SK-N-SH (cell line): Measurements from ENCODE around the gene SHROOM4. TPM values are rescaled to one million over a fixed set of nuclear protein-coding genes. Genes with fewer than 3 reads are reported as not detected.

Experiments used
- CTCF ChIA-PET: fragments of 300-600, 350-600 bp; formaldehyde crosslinking; extraction: SDS; loops from one replicate; lab custom pipeline; 2021; lab: Yijun Ruan, JAX
- POLR2A ChIA-PET: fragments of 350-600 bp; sonication (Branson Sonifier 250); formaldehyde crosslinking; extraction: SDS; loops from one replicate; lab custom pipeline; 2020; ENCODE audit warnings: antibody characterized with exemption, inconsistent platforms; lab: Yijun Ruan, JAX
- DNase-seq: peaks from one replicate; pipeline ENCODE4 v3.0.0; 2012
- H2AFZ ChIP-seq: fragments of 200-600 bp; sonication (generic); 2 replicates; pipeline ENCODE4 v1.8.1; 2016; ENCODE audit warnings: antibody characterized with exemption, mild to moderate bottlenecking, low read depth
- H3F3A ChIP-seq: fragments of 200-600 bp; sonication (generic); replicated peaks from 2 replicates; pipeline ENCODE3; 2016; ENCODE audit warnings: antibody characterized with exemption, mild to moderate bottlenecking; ENCODE audit not compliant: insufficient read depth
- H3K27ac ChIP-seq, 2 experiments: fragments of 200-500 bp in 1 of 2; fragments of 200-600 bp in 1 of 2; sonication (Bioruptor generic) in 1 of 2; sonication (generic), shearing (Covaris generic) in 1 of 2; 2 replicates each; pipeline versions ENCODE4 v1.5.1 to v1.6.1; 2014 to 2016; ENCODE audit warnings: low read depth in 2 of 2, inconsistent platforms in 1 of 2, low read length in 1 of 2, mild to moderate bottlenecking in 1 of 2, mixed read lengths in 1 of 2
- H3K27me3 ChIP-seq: fragments of 200-600 bp; sonication (generic), shearing (Covaris generic); 2 replicates; pipeline ENCODE4 v1.6.1; 2016; ENCODE audit warnings: mixed run types; ENCODE audit not compliant: insufficient read depth
- H3K36me3 ChIP-seq, 2 experiments: fragments of 200-500 bp in 1 of 2; fragments of 200-600 bp in 1 of 2; sonication (Bioruptor generic) in 1 of 2; sonication (generic) in 1 of 2; replicated peaks in 1 of 2; 2 replicates each; pipeline versions ENCODE3 to v1.5.1; 2014 to 2016; ENCODE audit warnings: low read length in 1 of 2, mild to moderate bottlenecking in 1 of 2; ENCODE audit not compliant: insufficient read depth in 2 of 2, control insufficient read depth in 1 of 2
- H3K4me1 ChIP-seq, 2 experiments: fragments of 200-500 bp in 1 of 2; fragments of 200-600 bp in 1 of 2; sonication (Bioruptor generic) in 1 of 2; sonication (generic), shearing (Covaris generic) in 1 of 2; 2 replicates each; pipeline versions ENCODE4 v1.5.1 to v1.6.1; 2014 to 2016; ENCODE audit warnings: low read depth in 1 of 2, low read length in 1 of 2, mixed run types in 1 of 2; ENCODE audit not compliant: insufficient read depth in 2 of 2, control insufficient read depth in 1 of 2
- H3K4me2 ChIP-seq: fragments of 200-600 bp; sonication (generic), shearing (Covaris generic); 2 replicates; pipeline ENCODE4 v1.6.1; 2017; ENCODE audit warnings: mixed run types
- H3K4me3 ChIP-seq, 2 experiments: fragments of 200-500 bp in 1 of 2; fragments of 200-600 bp in 1 of 2; sonication (Bioruptor generic) in 1 of 2; sonication (generic), shearing (Covaris generic) in 1 of 2; 2 replicates each; pipeline versions ENCODE4 v1.5.1 to v1.8.1; 2014 to 2016; ENCODE audit warnings: low read depth in 2 of 2, inconsistent platforms in 1 of 2, low read length in 1 of 2, mild to moderate bottlenecking in 1 of 2, mixed read lengths in 1 of 2, moderate library complexity in 1 of 2
- H3K79me2 ChIP-seq: fragments of 200-600 bp; sonication (generic); 2 replicates; pipeline ENCODE4 v1.8.1; 2017; ENCODE audit warnings: mild to moderate bottlenecking; ENCODE audit not compliant: insufficient read depth
- H3K9ac ChIP-seq: fragments of 200-600 bp; sonication (generic); 2 replicates; pipeline ENCODE4 v1.6.1; 2017; ENCODE audit warnings: mixed run types
- H3K9me2 ChIP-seq: fragments of 200-600 bp; sonication (generic); 2 replicates; pipeline ENCODE4 v1.6.1; 2017; ENCODE audit warnings: mixed run types
- H3K9me3 ChIP-seq: fragments of 200-600 bp; sonication (generic); 2 replicates; pipeline ENCODE4 v1.6.1; 2017; ENCODE audit warnings: mixed run types, mild to moderate bottlenecking, moderate library complexity
- H4K20me1 ChIP-seq: fragments of 200-600 bp; sonication (generic); 2 replicates; pipeline ENCODE4 v1.6.1; 2017; ENCODE audit warnings: mild to moderate bottlenecking, mixed run types; ENCODE audit not compliant: insufficient read depth
- EP300 ChIP-seq, 2 experiments: IDR thresholded peaks; 2 replicates each; pipeline versions ENCODE4 v1.4.0 to v1.6.1; 2012; ENCODE audit warnings: borderline replicate concordance in 1 of 2, low read depth in 1 of 2, low read length in 1 of 2
- EZH2phosphoT487 ChIP-seq: fragments of 200-600 bp; sonication (generic); IDR thresholded peaks from 2 replicates; pipeline ENCODE4 v1.6.1; 2017; ENCODE audit warnings: low read depth, mixed run types, mild to moderate bottlenecking, antibody characterized with exemption, moderate library complexity, borderline replicate concordance
- FOXJ3 ChIP-seq: sonication (generic); formaldehyde crosslinking; IDR thresholded peaks from 2 replicates; pipeline ENCODE4 v1.5.1; 2020; ENCODE audit warnings: mild to moderate bottlenecking, missing genetic modification reagents
- FOXM1 ChIP-seq: IDR thresholded peaks from 2 replicates; pipeline ENCODE4 v1.4.0; 2012; ENCODE audit warnings: low read depth, mild to moderate bottlenecking
- GATA2 ChIP-seq: sonication (generic); formaldehyde crosslinking; IDR thresholded peaks from 2 replicates; pipeline ENCODE4 v1.5.0; 2020; ENCODE audit warnings: mild to moderate bottlenecking, missing genetic modification reagents
- JUND ChIP-seq: IDR thresholded peaks from 2 replicates; pipeline ENCODE4 v1.4.0; 2012
- MXI1 ChIP-seq: IDR thresholded peaks from 2 replicates; pipeline ENCODE4 v1.6.1; 2012; ENCODE audit warnings: mild to moderate bottlenecking, low read depth, low read length, improper control_type of control experiment
- RCOR1 ChIP-seq: fragments of 150-350 bp; IDR thresholded peaks from 2 replicates; pipeline ENCODE4 v1.6.1; 2017; ENCODE audit warnings: antibody characterized with exemption, low read length
- REST ChIP-seq: IDR thresholded peaks from 2 replicates; pipeline ENCODE4 v1.6.1; 2012; ENCODE audit warnings: mild to moderate bottlenecking, low read depth, low read length, moderate library complexity
- RXRA ChIP-seq: IDR thresholded peaks from 2 replicates; pipeline ENCODE4 v1.4.0; 2012; ENCODE audit warnings: low read depth, mild to moderate bottlenecking, borderline replicate concordance
- SMC3 ChIP-seq: IDR thresholded peaks from 2 replicates; pipeline ENCODE4 v1.6.1; 2012; ENCODE audit warnings: low read depth, low read length, improper control_type of control experiment
- TAF1 ChIP-seq: IDR thresholded peaks from 2 replicates; pipeline ENCODE4 v1.6.1; 2012; ENCODE audit warnings: low read depth, mild to moderate bottlenecking, low read length, moderate library complexity, borderline replicate concordance
- TCF12 ChIP-seq: IDR thresholded peaks from 2 replicates; pipeline ENCODE4 v1.4.0; 2012
- USF1 ChIP-seq: IDR thresholded peaks from 2 replicates; pipeline ENCODE4 v1.4.0; 2012; ENCODE audit warnings: low read depth, borderline replicate concordance
- WGBS: methylation state at CpG from one replicate; pipeline ENCODE4 v1.1.6; 2017; ENCODE audit warnings: low lambda C conversion rate; 5-methylcytosine and 5-hydroxymethylcytosine counted together
- polyA plus RNA-seq, 3 experiments: library from polyadenylated mRNA; depleted of rRNA; stranded (reverse); fragments of >200 nt; gene quantifications; 2 replicates each; pipeline ENCODE4 v1.2.3, GENCODE V29; 2012
- TF ChIP-seq, protein P1 (sequence below): fragments of 150-350 bp; IDR thresholded peaks from 2 replicates; pipeline ENCODE4 v1.6.1; 2017; ENCODE audit warnings: antibody characterized with exemption, low read length, low read depth, borderline replicate concordance
- TF ChIP-seq, protein P2 (sequence below): IDR thresholded peaks from 2 replicates; pipeline ENCODE4 v1.4.0; 2012; ENCODE audit warnings: low read depth
- TF ChIP-seq, protein P3 (sequence below): IDR thresholded peaks from 2 replicates; pipeline ENCODE4 v1.4.0; 2012; ENCODE audit warnings: low read depth, borderline replicate concordance

SHROOM4 gene
- polyA plus RNA-seq, 1 of the 3 experiments (the other 2 are of a cell fraction) = 0.31 TPM

DNA sequence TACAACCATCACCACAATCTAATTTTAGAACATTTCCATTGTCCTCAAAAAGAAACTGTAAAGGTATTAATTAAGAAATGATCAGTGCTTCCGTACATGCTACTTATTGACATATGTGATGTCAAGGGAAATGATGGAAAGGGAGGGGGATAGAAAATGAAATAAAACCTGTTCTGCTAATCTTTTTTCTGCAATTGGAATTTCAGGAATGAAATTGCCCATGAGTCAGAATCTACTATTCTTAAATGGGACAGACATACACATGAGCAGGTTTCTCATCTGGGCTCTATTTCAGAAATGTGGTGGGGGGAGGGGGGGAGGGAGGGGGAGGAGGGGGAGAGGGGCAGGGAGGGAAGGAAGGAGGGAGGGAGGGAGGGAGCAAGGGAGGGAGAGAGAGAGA is 91.0 kb downstream of the SHROOM4 start:
- Histone ChIP-seq H3K79me2 (no peaks in the 10 kb centered on the region), H3K9ac (no peak overlapping the region), H4K20me1 (no peaks in the 10 kb centered on the region), H3K27me3 (no peaks in the 10 kb centered on the region; the same call in 1 of the 2 replicates), H3K9me3 (no peaks in the 10 kb centered on the region), H3K4me2 (no peak overlapping the region), H3K36me3 (no peaks in the 10 kb centered on the region), H2AFZ (no peak overlapping the region), H3K4me1 (no peaks in the 10 kb centered on the region), H3K4me3 (no peak overlapping the region), H3F3A (no peaks in the 10 kb centered on the region), H3K27ac (no peak overlapping the region), H3K9me2 (no peaks in the 10 kb centered on the region)
- no peak for DNase-seq
- TF ChIP-seq FOXM1 (no peak), JUND (no peak), TCF12 (no peak), RCOR1 (no peak), MXI1 (no peak), RXRA (no peak), SMC3 (no peak), TAF1 (no peak), FOXJ3 (CRISPR knock-in tag) (no peak), REST (no peak), USF1 (no peak), EP300 (IDR thresholded peaks at IDR 0.05; ENCODE audit: borderline replicate concordance in 1 of 2, low read depth in 1 of 2, low read length in 1 of 2) (no peak), GATA2 (CRISPR knock-in tag) (no peak), EZH2phosphoT487 (no peak)
- TF ChIP-seq, protein P1, sequence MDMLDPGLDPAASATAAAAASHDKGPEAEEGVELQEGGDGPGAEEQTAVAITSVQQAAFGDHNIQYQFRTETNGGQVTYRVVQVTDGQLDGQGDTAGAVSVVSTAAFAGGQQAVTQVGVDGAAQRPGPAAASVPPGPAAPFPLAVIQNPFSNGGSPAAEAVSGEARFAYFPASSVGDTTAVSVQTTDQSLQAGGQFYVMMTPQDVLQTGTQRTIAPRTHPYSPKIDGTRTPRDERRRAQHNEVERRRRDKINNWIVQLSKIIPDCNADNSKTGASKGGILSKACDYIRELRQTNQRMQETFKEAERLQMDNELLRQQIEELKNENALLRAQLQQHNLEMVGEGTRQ = no peak
- TF ChIP-seq, protein P2, sequence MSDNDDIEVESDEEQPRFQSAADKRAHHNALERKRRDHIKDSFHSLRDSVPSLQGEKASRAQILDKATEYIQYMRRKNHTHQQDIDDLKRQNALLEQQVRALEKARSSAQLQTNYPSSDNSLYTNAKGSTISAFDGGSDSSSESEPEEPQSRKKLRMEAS = no peak
- TF ChIP-seq, protein P3, sequence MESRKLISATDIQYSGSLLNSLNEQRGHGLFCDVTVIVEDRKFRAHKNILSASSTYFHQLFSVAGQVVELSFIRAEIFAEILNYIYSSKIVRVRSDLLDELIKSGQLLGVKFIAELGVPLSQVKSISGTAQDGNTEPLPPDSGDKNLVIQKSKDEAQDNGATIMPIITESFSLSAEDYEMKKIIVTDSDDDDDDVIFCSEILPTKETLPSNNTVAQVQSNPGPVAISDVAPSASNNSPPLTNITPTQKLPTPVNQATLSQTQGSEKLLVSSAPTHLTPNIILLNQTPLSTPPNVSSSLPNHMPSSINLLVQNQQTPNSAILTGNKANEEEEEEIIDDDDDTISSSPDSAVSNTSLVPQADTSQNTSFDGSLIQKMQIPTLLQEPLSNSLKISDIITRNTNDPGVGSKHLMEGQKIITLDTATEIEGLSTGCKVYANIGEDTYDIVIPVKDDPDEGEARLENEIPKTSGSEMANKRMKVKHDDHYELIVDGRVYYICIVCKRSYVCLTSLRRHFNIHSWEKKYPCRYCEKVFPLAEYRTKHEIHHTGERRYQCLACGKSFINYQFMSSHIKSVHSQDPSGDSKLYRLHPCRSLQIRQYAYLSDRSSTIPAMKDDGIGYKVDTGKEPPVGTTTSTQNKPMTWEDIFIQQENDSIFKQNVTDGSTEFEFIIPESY = no peak
- ChIA-PET POLR2A (no interaction called here), CTCF (no interaction called here)
- 33% methylated on average over 1 of the region's 1 CpG for WGBS
